T47D (cell line): Measurements from ENCODE around the gene NFATC1.

Experiments used
- DNase-seq, 2 experiments: peaks; one replicate each; pipeline versions ENCODE4 v3.0.0 to v3.0.0-alpha.2; 2011 to 2012; ENCODE audit warnings: low read depth in 1 of 2, low spot score in 1 of 2
- JUND ChIP-seq: IDR thresholded peaks from 2 replicates; pipeline ENCODE4 v1.6.1; 2012; ENCODE audit warnings: low read depth
- in situ Hi-C: cut with HindIII; loops from 2 replicates; pipeline ENCODE4 v1.10.0; 2016; ENCODE audit warnings: low sequenced_read_pairs, low pct_unique_long_range_greater_than_20kb

Gene NFATC1

GRCh38 chr18:79554321-79554720, 158.6 kb downstream of the NFATC1 start:
- TF ChIP-seq JUND, result no peak
- in situ Hi-C loops, result no loop called here
- no peak for DNase-seq

GRCh38 chr18:79554945-79555645, 159.4 kb downstream of the NFATC1 start:
- DNase-seq, result no peak
- in situ Hi-C loops, result no loop called here
- no peak for TF ChIP-seq JUND

- TF ChIP-seq JUND, result no peak
- no peak for DNase-seq
- in situ Hi-C loops, result no loop called here
Observed at GRCh38 chr18:79555885-79556284, 160.2 kb downstream of the NFATC1 start.

- no peak for TF ChIP-seq JUND
- in situ Hi-C loops, result no loop called here
- DNase-seq, result no peak
Observed at GRCh38 chr18:79556829-79557585, 161.3 kb downstream of the NFATC1 start.

- DNase-seq, result no peak
- in situ Hi-C loops, result no loop called here
- no peak for TF ChIP-seq JUND
Observed at GRCh38 chr18:79558196-79558932, 162.6 kb downstream of the NFATC1 start.

- no peak for TF ChIP-seq JUND
- in situ Hi-C loops, result no loop called here
Observed at GRCh38 chr18:79558933-79559416, 163.2 kb downstream of the NFATC1 start.

GRCh38 chr18:79559436-79559835, 163.7 kb downstream of the NFATC1 start:
- DNase-seq, result no peak
- in situ Hi-C loops, result no loop called here
- no peak for TF ChIP-seq JUND

More at GRCh38 chr18:79558933-79559416, 163.2 kb downstream of the NFATC1 start:
- DNase-seq, result no peak

GRCh38 chr18:79560042-79560860, 164.5 kb downstream of the NFATC1 start:
- TF ChIP-seq JUND, result no peak
- no peak for DNase-seq
- in situ Hi-C loops, result no loop called here

- in situ Hi-C loops, result no loop called here
- no peak for TF ChIP-seq JUND
- no peak for DNase-seq
Observed at GRCh38 chr18:79560861-79561210, 165.1 kb downstream of the NFATC1 start.

GRCh38 chr18:79563949-79564348, 168.2 kb downstream of the NFATC1 start:
- TF ChIP-seq JUND, result no peak
- no peak for DNase-seq
- in situ Hi-C loops, result no loop called here

GRCh38 chr18:79564441-79564840, 168.7 kb downstream of the NFATC1 start:
- no peak for DNase-seq
- no peak for TF ChIP-seq JUND
- in situ Hi-C loops, result no loop called here

GRCh38 chr18:79566771-79567431, 171.2 kb downstream of the NFATC1 start:
- no peak for TF ChIP-seq JUND
- no peak for DNase-seq
- in situ Hi-C loops, result no loop called here
